Measurements from ENCODE around the gene NFKB1.

Gene NFKB1

DNA sequence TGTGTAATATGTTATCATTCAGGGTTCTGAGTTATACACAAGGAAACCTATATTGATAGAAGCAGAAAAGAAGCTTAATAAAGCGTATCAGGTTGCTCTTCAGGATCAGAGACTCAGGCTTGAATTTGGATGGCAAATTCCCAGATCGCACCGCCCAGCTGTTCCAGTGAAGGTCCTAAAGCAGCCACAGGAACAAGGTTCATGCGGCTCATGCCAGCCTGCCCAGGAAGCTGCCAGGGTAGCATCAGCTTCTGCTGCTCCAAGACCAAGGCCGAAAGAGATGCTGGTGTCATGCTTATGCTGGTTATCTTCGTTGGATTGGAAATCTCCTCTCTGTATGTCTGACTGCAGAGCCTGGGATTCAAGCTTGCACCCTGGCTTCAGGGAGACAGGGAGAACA lies 131.9 kb downstream of the NFKB1 start:
- DNase-seq, result no peak

DNA sequence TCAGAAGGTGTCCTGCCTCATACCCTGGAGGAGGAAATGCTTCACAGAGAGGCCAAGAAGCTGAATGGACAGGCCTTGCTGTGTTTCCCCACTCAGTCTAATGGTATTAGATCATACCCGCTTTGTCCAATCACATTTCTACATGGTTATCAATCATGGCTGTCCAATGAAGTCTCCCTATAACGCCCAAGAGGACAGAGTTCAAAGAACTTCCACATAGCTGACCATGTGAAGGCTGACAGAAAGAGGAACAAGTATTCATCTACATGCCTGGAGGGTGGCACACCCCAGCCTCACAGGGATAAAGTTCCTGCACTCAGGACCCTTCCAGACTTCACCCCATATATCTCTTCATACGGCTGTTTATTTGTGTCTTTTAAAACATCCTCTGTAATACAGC lies 136.2 kb downstream of the NFKB1 start:
- no peak for DNase-seq

DNA sequence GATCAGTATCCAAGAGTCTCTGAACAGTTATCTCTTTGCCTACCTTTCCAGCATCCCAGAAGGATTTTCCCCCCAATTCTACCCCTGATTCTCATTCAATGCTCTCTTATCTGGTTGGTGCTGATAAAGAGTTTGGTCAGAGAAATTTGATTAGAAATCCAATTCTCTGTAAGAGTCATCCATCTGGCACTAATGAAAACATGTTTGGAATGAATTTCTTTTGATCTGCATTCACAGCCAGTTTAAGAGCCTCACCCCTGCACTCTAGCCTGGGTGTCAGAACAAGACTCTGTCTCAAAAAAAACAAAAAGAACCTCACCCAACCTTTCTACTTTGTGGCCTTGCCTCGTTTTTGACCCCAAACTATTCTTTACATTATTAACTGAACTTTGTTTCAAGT lies 137.5 kb downstream of the NFKB1 start:
- DNase-seq, result no peak

DNA sequence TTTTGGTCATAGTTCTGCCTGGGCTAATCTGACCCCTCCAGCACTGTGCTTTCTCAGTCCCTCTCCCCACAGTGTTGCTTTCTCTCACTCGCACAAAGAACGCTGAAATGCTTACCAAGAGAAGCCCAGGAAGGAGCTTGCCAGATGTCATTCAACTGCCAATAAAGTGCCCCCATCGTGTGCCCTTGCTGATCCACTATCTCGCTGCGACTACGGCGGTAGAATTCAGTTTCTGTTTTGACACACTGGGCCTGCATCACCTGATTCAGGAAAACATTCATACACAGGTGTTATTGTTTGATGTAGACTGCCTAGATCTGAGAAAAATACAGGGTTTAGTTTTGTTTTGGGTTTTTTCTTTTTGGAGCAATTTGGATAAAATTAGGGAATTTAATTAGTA lies 138.4 kb downstream of the NFKB1 start:
- peak in 1 of 4 experiments; percentile 3 for DNase-seq

DNA sequence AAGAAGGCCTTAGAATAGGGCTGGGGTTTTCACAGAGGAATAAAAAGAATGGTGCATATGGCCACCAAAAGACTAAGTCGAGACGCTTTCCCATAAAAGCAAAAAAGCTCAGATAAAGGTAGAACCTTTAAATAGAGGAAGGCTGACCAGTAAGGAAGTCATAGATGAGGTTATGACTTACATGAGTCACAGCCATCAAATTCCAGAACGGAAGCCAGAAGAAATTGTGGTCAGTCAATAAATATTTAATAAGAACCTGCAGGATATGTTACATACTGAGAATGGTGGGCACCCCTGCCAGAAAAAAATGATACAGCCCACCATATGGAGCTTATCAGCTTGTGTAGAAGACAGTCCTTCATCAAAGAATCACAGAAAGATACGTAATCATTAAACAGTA lies 139.5 kb downstream of the NFKB1 start:
- no peak for DNase-seq

DNA sequence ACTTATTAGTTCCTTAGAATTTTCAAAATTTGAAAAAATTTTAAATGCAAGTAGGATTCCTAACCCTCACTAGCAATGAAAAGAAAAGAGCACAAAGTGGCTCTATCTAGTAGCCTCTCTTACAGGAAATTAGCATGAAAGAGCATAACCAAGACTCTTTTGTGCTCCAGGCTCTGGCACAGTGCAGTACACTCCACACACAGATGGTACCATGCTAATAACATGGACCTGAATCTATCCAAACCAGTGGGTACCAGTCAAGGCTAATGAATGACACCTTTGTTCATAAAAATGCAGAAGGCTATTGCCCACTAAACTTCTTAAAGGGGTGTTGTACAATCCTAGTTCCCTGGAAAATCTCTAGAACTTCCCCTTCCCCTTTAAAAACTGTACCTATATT lies 140.6 kb downstream of the NFKB1 start:
- DNase-seq, result no peak

DNA sequence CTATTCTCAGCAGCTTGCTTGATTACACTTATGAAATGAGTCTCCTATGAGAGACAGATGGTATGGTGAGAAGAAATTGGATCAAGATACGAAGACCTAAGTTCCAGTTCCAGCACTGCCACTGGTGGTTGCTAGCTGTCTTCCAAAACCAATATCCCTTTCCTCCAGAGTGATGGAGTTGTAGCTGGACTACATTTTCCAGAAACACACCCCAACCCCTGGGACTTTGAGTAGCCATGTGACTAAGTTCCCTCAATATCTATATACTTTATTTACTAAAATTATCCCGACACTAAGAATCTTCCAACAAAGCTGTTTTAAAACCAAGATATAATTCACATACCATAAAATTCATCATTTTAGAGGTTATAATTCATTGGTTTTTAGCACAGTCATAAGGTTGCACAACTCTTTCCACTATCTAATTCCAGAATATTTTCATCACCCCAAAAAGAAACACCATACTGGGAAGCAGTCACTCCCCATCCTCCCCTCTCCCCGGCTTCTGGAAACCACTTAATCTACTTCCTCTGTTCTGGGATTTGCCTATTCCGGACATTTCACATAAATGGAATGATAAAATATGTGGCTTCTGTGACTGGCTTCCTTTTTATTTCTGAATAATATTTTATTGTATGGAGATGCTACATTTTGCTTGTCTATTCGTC lies 141.6 kb downstream of the NFKB1 start:
- DNase-seq, result no peak

DNA sequence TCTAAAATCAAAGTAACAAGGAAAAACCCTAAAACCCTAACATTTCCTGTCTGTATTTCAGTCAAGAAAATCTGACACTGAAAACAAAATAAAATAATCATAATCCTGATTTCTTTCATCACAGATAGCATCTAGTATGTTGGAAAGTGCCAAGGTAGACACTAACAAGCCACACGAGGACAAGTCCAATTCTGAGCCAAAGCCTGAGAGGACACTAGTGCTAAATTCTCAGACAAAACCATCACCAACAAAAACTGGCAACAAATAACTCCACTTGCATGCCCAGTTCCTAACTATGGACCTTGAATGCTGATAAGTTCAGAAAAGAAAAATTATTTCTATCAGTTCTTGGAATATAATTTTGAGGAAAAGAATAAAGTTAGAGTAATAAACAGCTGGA lies 146.0 kb downstream of the NFKB1 start:
- DNase-seq, result no peak

DNA sequence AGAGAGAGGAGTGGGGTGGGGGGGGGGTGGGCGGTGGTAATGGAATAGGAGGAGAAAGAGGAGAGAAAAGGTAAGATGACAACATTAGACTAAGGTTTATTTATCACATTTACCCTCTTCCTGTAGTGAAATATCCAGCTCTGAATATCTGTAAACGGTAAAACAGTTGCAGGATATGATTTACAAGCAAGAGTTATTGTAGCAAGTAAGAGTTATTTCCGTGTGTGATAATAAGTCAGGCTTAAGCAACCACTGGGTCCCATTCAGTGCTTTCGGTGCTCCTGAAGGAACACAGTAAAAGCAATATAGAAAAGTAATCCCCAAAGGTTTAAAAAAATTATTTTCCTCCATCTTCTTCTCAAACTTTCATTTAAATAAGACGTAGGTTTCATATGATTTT lies 156.0 kb downstream of the NFKB1 start:
- DNase-seq, result no peak

DNA sequence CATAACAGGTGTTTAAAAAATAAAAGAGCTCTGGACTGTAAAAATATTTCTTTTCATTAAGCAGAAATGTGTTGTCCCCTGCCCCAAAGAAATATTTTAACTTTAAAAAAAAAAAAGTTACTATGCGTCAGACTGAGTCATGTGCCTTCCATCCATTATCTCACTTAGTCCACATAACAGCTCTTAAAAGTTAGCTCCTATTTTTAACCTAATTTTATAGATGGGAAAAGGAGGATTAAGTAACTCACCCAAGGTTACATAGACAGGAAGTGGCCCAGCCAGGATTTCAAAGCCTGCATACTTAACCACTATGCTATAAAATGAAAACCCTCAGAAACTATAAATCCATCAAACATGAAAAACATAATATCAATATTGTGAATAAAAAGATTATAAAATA lies 161.9 kb downstream of the NFKB1 start:
- DNase-seq, result no peak

DNA sequence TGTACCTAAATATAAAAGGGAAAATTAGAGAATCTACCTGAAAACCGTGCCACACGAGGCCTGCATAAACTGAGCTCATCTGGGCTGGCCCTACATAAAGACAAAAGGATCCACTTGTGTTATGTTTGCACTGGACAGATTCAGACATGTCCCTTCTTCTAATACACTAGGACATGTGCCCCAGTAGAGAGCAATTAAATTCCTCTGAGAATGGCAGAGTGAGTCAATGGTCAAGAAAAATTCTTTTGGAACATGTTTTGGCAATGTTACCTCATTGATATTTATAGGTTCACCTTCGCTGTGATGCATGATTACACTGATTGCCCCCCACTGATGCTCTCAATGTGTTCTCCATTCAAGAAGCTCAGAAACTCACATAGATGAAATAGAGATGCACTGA lies 164.4 kb downstream of the NFKB1 start:
- no peak for DNase-seq

Measured in activated naive CD4-positive, alpha-beta T cell (primary cell).